ENCODE data around the gene SLC2A5.
"Not testable (repeated sequence)": the region's sequence is repeated elsewhere in the genome, so short reads cannot be mapped to it uniquely, and the experiment has no call there.

Gene SLC2A5

DNA sequence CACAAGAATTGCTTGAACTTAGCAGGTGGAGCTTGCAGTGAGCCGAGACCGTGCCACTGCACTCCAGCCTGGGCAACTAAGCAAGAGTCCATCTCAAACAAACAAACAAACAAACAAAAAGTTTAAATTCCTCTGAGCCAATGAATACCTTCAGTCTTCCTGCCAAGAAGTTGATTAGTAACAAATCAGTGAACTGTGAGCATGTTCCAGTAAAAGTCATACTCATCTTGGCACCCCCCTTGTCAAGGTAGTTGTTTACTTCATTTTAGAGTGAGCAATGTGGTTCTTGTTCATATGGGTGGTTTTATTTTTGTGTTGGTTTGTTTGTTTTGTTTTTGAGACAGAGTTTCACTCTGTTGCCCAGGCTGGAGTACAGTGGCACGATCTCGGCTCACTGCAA, 25.2 kb downstream of the SLC2A5 start:
- intact Hi-C loops (cut with micrococcal nuclease), result no loop called here

DNA sequence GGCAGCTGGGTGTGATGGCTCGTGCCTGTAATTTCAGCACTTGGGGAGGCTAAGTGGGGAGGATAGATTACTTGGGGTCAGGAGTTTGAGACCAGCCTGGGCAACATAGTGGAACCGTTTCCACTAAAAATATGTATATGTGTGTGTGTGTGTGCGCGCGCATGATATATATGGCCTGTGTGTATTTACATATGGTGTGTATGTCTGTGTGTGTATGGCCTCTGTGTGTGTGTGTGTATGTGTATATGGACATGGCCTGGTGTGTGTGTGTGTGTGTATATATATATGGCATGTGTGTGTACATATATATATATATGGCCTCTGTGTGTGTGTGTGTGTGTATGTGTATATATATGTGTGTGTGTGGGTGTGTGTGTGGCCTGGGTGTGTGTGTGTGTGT, 27.2 kb downstream of the SLC2A5 start:
- Mint-ChIP-seq H3K27me3 (no peaks in the 10 kb centered on the region), H3K4me3 (no peak overlapping the region), H3K9me3 (no peaks in the 10 kb centered on the region), H3K4me1 (ENCODE audit: low read depth) (no peaks in the 10 kb centered on the region), H3K27ac (no peak overlapping the region), H3K36me3 (ENCODE audit: low read depth) (no peaks in the 10 kb centered on the region)
- intact Hi-C loops (cut with micrococcal nuclease), result no loop called here

More for the DNA sequence above, 25.2 kb downstream of the SLC2A5 start:
- H3K27me3 Mint-ChIP-seq, result no peaks in the 10 kb centered on the region
- H3K27ac Mint-ChIP-seq, result no peak overlapping the region
- H3K36me3 Mint-ChIP-seq (ENCODE audit: low read depth), result no peaks in the 10 kb centered on the region
- no peaks in the 10 kb centered on the region for H3K9me3 Mint-ChIP-seq
- no peaks in the 10 kb centered on the region for H3K4me1 Mint-ChIP-seq (ENCODE audit: low read depth)
- H3K4me3 Mint-ChIP-seq, result no peak overlapping the region

DNA sequence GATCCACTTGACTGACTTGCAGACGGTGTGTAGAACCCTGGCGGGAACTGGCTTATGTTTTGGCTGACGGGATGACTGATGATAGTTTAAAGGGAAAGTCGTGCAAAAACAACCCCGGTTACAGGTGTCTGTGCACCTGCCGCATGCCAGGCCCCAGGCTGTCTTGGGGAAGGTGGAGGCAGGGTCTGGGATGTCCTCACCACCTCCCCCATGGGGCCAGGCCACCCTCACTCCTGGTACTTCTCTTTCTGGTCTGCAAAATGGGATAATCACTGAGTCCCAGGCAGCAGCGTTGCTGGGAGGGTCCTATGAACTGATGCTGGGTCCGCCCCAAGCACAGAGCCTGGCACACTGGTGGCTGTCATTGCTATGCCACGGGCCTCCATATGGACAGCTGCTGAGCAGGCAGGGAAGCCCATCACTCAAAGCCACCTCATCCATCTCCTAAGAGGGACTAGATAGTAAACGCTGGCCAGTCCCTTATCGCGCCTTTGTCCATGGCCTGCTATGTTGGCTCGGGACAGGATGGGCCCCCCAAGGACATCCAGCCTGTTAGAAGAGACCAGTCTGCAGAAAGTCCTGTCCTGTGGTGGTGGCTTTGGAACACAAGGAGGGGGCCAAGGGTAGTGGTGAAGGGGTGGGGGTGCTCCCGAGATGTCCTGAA, 28.2 kb downstream of the SLC2A5 start:
- peaks cover under 1% of the 10 kb centered on the region for H3K9me3 Mint-ChIP-seq
- no peak overlapping the region for H3K4me3 Mint-ChIP-seq
- H3K27me3 Mint-ChIP-seq, result no peaks in the 10 kb centered on the region
- intact Hi-C loops (cut with micrococcal nuclease), result no loop called here
- no peak overlapping the region for H3K27ac Mint-ChIP-seq
- no peaks in the 10 kb centered on the region for H3K4me1 Mint-ChIP-seq (ENCODE audit: low read depth)
- H3K36me3 Mint-ChIP-seq (ENCODE audit: low read depth), result no peaks in the 10 kb centered on the region

DNA sequence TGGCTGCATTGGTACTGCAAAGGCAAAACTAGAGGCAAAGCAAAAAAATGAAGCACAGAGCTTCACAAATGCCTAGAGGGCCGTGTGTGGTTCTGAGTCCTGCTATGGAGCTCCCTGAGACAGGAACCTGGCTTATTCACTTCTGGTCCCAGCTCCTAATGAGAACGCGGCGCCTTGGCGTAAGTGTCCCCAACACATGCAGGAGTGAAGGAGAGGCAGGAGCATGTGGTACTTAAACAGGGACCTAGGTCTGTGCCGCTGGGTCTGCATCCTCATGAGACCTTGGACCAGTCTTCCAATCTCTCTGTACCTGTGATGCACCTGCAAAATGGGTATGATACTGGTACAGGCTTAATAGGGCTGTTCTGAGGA, 28.8 kb downstream of the SLC2A5 start:
- intact Hi-C loops (cut with micrococcal nuclease), result no loop called here
- Mint-ChIP-seq H3K27me3 (no peaks in the 10 kb centered on the region), H3K4me1 (ENCODE audit: low read depth) (no peaks in the 10 kb centered on the region), H3K27ac (no peak overlapping the region), H3K36me3 (ENCODE audit: low read depth) (peaks cover under 1% of the 10 kb centered on the region), H3K4me3 (no peak overlapping the region), H3K9me3 (peaks cover 6% of the 10 kb centered on the region)

DNA sequence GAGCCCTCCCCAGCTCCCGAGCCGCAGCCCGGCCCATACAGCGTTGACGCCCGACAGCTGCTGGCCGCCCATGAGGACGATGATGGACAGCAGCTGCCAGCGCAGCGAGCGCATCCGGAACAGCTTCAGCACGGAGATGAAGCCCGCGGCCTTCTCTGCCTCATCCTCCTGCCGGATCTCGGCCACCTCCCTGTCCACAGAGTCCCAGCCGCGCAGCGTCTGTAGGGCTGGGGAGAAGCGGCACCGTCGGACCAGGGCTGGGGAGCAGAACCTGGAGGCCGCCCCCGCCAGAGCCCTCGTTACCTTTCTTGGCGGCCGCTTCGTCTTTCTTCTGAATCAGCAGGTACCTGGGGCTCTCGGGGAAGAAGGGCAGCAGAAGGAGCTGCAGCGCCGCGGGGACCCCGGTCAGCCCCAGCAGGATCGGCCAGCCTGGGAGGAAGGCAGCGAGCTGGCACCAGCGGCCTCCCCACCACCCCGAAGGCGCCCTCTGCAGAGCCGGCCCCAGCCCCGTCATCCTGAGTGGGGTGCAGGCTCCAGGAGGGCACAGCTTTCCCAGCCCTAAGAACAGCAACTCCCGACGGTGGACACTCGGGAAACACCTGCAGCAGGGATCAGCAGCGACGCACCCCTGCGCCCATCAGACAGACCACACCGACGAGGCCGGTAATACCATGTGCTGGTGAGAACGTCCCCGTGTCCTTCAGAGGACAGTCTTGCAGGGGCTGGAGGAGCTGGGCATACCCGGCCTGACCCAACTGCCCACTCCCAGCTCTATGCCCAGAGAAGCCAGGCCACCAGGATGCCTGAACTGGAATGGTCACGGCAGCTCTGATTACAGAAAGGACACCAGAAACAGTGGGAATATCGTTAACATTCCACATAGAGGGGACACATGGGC, 29.4 kb downstream of the SLC2A5 start:
- H3K9me3 Mint-ChIP-seq, result peaks cover 13% of the 10 kb centered on the region
- H3K4me1 Mint-ChIP-seq (ENCODE audit: low read depth), result no peaks in the 10 kb centered on the region
- H3K27ac Mint-ChIP-seq, result no peak overlapping the region
- intact Hi-C loops (cut with micrococcal nuclease), result no loop called here
- H3K27me3 Mint-ChIP-seq, result no peaks in the 10 kb centered on the region
- peaks cover 7% of the 10 kb centered on the region for H3K36me3 Mint-ChIP-seq (ENCODE audit: low read depth)
- H3K4me3 Mint-ChIP-seq, result no peak overlapping the region

DNA sequence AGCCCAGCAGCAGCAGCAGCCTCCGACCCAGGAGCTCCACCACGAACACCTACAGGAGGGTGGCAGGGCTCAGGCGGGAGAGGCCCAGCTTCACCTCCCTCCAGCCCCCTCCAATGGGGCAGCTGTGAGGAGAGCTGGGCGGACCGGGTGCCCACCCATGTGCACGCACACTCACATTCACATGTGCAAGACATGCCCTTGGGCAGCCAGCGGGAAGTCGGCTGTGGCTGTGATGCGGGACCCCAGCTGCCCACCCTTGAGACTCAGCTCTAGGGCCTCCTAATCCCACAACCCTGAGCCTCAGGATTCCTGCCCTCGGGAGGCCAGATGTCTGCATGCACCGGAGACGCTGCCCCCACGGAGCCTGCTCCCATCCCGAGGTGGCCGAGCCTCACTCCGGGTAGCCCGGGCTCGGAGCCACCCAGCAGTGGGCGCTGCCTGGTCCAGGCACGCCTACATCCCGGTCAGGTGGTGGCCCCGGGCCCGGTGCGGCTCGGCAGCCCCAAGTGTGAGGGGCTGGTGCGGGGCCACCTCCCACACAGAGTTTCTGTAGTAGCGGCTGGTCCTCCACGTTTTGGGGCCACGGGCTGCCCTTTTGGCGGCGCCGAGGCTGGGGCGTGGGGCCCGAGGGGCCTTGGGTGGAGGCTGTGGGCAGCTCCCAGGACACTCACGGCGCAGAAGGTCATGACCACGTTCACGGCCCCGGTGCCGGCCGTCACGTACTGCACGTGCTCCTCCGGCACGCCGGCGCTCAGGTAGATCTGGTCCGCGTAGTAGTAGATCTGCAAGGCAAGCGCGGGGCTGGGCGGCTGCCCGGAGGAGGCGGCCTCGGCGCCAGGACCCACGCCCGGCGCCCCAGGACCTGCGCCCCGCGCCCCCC, 30.3 kb downstream of the SLC2A5 start:
- Mint-ChIP-seq H3K27ac (no peak overlapping the region), H3K36me3 (ENCODE audit: low read depth) (peaks cover 7% of the 10 kb centered on the region), H3K27me3 (no peaks in the 10 kb centered on the region), H3K4me1 (ENCODE audit: low read depth) (no peaks in the 10 kb centered on the region), H3K4me3 (no peak overlapping the region), H3K9me3 (peaks cover 21% of the 10 kb centered on the region)
- intact Hi-C loops (cut with micrococcal nuclease), result no loop called here

DNA sequence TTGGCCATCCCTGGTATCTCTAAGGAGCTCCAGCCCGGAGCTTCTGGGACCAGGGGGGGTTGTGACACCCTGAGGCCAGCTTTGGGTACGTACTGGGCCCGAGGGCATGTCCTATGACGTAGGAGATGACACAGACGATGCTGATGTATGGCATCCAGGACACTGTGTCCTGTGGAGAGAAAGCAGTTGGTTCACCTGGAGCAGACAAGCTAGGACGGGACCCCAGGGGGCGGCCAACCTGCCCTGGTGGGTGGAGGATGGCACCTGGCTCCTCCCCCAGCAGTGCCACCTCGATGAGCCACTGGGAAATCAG, 31.1 kb downstream of the SLC2A5 start:
- H3K4me3 Mint-ChIP-seq, result no peak overlapping the region
- H3K27ac Mint-ChIP-seq, result no peak overlapping the region
- peaks cover 6% of the 10 kb centered on the region for H3K27me3 Mint-ChIP-seq
- H3K36me3 Mint-ChIP-seq (ENCODE audit: low read depth), result peaks cover 7% of the 10 kb centered on the region
- peaks cover 22% of the 10 kb centered on the region for H3K9me3 Mint-ChIP-seq
- intact Hi-C loops (cut with micrococcal nuclease), result no loop called here
- no peaks in the 10 kb centered on the region for H3K4me1 Mint-ChIP-seq (ENCODE audit: low read depth)

DNA sequence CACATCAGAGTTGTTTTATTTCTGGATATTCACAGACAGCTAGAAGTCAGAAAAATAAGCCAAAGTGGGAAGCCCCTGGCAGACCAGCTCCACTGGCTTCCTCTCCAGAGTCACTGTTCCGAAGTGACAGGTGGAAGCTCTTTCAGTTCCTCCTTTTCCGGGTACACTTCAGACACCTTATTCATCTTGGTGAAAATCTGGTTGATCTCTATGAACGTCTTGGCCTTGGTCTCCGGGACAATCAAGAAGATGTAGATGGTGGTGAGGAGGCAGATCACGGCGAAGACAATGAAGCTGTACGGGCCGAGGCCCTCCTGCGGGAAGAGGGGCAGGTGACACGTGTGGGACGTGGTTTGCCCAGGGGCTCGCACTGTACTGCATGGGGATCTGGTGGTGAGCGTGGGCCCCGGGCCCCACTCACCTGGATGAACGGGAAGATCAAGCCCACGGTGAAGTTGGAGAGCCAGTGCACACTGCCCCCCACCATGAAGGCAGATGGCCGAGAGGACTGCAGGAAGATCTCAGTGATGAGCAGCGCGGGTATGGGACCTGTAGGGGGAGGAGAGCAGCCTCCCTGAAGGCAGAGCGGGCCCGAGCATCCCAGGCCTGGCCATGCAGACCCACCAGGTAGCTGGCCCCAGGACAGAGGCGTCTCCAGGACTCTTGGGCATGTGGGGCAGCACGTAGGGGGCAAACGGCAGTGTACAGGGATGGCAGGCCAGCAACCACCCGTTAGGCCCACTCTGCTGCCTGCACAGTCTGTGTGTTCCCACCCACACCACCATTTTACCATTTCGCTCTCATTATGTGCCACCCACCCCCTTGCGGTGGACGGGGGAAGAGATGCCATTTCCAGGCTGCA, 31.7 kb downstream of the SLC2A5 start:
- no peak overlapping the region for H3K27ac Mint-ChIP-seq
- peaks cover 22% of the 10 kb centered on the region for H3K9me3 Mint-ChIP-seq
- H3K4me3 Mint-ChIP-seq, result no peak overlapping the region
- H3K27me3 Mint-ChIP-seq, result peaks cover 6% of the 10 kb centered on the region
- intact Hi-C loops (cut with micrococcal nuclease), result no loop called here
- H3K4me1 Mint-ChIP-seq (ENCODE audit: low read depth), result no peaks in the 10 kb centered on the region
- H3K36me3 Mint-ChIP-seq (ENCODE audit: low read depth), result peaks cover 7% of the 10 kb centered on the region

DNA sequence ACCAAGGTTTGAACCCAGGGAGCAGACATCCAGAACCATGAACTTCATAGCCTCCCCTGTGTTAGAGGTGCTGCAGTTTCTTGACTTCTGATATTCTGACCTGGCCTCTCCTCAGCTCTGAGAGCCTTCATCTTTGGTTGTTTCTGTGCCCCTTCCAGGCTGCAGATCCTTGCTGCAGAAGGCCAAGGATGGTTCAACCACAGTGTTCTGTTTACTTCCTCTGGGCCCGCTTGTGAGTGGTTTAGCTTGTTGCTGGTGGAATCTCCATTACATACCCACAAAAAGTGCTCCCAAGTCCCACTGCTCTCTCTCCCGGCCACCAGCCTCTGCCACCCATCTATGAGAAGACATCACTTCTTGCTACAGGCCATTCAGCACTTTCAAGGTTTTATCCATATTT, 34.2 kb downstream of the SLC2A5 start:
- peaks cover 7% of the 10 kb centered on the region for H3K36me3 Mint-ChIP-seq (ENCODE audit: low read depth)
- intact Hi-C loops (cut with micrococcal nuclease), result no loop called here
- H3K27me3 Mint-ChIP-seq, result peaks cover 7% of the 10 kb centered on the region
- H3K27ac Mint-ChIP-seq, result no peak overlapping the region
- peaks cover 40% of the 10 kb centered on the region for H3K9me3 Mint-ChIP-seq
- H3K4me1 Mint-ChIP-seq (ENCODE audit: low read depth), result no peaks in the 10 kb centered on the region
- H3K4me3 Mint-ChIP-seq, result no peak overlapping the region

DNA sequence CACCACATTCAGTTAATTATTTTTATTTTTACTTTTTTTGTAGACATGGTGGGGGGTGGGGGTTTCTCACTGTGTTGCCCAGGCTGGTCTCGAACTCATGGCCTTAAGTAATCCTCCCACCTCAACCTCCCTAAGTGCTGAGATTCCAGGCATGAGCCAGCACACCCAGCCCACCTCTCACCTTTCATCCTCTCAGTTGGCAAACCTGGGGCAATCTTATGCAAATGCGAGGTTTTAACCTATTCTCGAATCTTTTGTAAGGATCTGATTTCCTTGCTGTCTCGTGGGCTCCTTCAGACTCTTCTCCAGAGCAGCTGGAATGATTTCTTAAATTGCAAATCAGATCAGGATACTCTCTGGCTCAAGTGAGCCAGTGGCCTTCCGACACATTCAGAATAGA, 36.1 kb downstream of the SLC2A5 start:
- peaks cover 42% of the 10 kb centered on the region for H3K9me3 Mint-ChIP-seq
- H3K4me3 Mint-ChIP-seq, result no peak overlapping the region
- intact Hi-C loops (cut with micrococcal nuclease), result no loop called here

DNA sequence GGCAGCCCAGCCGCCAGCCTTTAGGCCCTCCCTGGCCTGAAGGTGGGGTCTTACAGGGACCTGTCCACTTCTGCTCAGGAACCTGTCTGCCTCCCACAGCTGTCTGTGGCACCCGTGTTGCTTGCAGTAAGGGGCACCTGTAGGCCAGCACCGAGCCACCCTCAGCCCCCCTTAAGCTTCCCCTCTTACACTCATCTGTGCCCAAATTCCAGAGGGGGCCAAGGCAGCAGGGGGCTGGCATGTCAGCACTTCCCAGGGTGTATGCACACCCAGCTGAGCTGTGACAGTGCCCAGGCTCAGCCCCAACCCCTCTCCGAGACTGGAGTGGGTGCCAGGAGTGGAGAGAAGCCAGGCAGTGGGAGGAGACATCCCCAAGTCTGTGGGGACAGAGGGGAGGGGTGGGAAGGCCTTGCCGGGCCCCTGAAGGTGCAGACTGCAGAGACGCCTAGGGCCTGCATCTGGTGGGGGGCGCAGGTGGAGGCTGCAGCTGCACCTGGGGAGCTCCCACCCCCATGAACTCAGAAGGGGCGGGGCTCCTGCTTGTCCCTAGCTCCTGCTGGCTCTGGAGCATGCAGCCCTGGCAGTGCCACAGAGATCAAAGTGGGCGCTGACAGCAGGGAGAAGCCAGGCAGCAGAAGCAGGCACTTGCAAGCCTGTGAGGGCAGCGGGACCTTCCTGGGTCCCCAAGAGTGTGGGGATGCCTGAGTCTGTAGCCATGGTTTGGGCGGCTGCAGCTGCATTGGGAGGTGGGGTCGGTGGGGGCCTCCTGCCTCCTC, 37.8 kb downstream of the SLC2A5 start:
- Mint-ChIP-seq H3K4me1 (ENCODE audit: low read depth) (no peaks in the 10 kb centered on the region), H3K36me3 (ENCODE audit: low read depth) (peaks cover 7% of the 10 kb centered on the region), H3K27ac (no peak overlapping the region), H3K27me3 (peaks cover 7% of the 10 kb centered on the region), H3K4me3 (no peak overlapping the region), H3K9me3 (peaks cover 42% of the 10 kb centered on the region)
- intact Hi-C loops (cut with micrococcal nuclease), result no loop called here

More for the DNA sequence above, 36.1 kb downstream of the SLC2A5 start:
- H3K27me3 Mint-ChIP-seq, result peaks cover 7% of the 10 kb centered on the region
- no peaks in the 10 kb centered on the region for H3K4me1 Mint-ChIP-seq (ENCODE audit: low read depth)
- H3K27ac Mint-ChIP-seq, result no peak overlapping the region
- H3K36me3 Mint-ChIP-seq (ENCODE audit: low read depth), result peaks cover 7% of the 10 kb centered on the region

DNA sequence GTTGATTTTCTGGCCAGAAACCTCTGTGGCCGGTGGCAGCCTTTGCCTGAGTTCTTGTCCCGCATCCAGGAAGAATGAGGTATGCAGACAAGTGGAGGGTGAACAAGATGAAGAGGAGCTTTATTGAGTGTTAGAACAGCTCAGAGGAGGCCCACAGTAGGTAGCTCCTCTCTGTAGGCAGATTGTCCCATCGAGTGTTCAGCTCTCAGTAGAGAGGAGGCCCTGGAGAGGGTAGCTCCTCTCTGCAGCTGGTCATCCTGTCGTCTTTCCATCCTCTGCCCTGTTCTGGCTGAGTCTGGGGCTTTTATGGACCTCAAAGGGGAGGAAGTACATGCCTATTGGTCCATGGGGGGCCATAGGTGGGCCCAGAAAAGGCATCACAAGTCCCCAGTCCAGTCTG, 38.4 kb downstream of the SLC2A5 start:
- H3K4me3 Mint-ChIP-seq; H3K27me3 Mint-ChIP-seq; H3K27ac Mint-ChIP-seq; H3K4me1 Mint-ChIP-seq (ENCODE audit: low read depth); H3K36me3 Mint-ChIP-seq (ENCODE audit: low read depth); intact Hi-C loops (cut with micrococcal nuclease): not testable (repeated sequence)
- H3K9me3 Mint-ChIP-seq, result peaks cover 40% of the 10 kb centered on the region
